NCI-H774 (cell line): ENCODE measurements around the gene PAX5.

Experiments
- DNase-seq: peaks from one replicate; lab custom pipeline; 2025; lab: John Stamatoyannopoulos, UW

Gene PAX5

GRCh38 chr9:36902080-36902716 lies 131.9 kb downstream of the PAX5 start:
- DNase-seq: no peak

DNA sequence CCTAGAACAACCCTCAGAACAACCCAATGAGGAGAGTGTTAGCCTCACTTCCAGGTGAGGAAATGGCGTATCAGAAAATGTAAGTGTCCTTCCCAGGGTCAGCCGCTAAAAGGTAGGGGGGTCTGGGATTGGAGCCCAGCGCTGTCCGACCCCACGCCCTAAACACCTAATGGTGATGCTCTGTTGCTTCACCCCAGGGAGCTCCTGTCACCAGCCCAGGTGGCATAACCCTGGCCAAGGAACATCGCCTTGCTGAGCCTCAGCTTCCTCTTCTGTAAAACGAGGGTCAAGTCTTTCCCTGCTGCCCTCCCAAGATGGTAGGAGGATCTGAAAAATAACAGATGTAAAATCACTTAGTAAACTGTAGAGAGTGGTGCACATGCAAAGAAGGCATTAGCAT lies 132.5 kb downstream of the PAX5 start:
- no peak for DNase-seq

DNA sequence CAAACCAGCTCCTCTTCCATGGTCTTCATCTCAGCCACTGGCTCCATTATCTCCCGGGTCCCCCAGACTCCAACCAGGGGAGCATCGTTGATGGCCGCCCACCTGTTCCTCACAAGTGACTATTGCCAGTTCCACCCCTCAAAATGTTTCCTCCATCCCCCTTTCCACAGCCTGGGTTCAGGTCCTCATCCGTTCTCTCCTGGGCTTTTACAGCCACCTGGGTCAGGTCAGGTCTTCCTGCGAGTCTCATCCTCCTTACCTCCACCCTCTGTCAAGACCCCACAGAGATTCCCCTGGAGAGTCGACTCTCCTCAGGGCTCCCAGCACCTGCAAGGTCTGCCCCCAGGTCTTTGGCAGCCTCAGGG lies 133.2 kb downstream of the PAX5 start:
- no peak for DNase-seq

- DNase-seq: no peak
These were observed 133.8 kb downstream of the PAX5 start for GRCh38 chr9:36900136-36900855.

- no peak for DNase-seq
These were observed 134.7 kb downstream of the PAX5 start for GRCh38 chr9:36899406-36899805.

- DNase-seq: no peak
These were observed 135.5 kb downstream of the PAX5 start for GRCh38 chr9:36898431-36899020.

- no peak for DNase-seq
These were observed 136.6 kb downstream of the PAX5 start for GRCh38 chr9:36897478-36897877.

GRCh38 chr9:36897019-36897418 lies 137.0 kb downstream of the PAX5 start:
- DNase-seq: no peak

DNA sequence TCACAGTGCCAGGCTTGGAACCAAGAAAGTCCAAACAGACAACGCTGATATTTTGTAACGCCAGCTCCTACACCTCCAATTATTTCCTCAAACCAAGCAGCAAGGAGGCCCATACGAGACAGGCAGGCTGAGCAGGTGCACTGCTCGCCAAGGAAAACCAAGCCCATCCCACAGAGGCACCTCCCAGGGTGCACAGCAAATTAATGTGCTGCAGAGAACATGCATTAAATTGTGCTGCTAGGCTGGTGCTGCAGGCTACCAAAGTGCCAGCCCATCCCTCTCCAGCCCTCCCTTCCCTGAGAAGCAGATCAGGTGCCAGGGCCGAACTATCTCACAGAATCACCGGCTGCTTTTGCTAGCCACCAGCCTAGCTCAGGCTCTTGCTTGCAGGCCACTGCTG lies 137.8 kb downstream of the PAX5 start:
- DNase-seq: no peak

- no peak for DNase-seq
These were observed 138.3 kb downstream of the PAX5 start for GRCh38 chr9:36895744-36896260.

DNA sequence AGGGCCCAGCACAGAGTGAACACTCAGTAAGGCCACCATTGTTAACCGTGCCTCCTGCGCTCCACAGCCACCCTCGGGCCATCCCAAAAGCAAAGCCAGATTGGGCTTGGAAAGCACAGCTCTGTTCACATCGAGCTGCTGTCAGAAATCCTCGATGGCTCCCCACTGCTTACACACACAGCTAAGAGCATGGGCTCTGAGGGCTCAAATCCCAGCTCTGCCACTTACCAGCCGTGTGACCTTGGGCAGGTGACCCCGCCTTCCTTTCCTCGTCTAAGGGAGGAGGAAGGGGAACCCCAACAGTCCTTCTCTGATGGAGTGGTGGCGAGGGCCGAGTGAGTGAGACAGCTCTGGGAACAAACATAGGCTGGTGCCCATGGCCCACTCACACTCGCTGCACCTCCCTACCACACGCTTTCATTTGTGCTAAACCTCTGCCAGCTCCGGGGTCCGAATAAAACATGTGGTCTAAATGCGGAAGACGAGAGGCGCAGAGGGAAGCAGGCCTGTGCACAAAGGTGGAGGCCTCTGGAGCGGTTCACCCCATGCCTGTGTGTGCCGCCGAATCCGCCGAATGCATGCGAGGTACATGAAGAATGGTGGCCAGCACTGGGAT lies 139.3 kb downstream of the PAX5 start:
- DNase-seq: no peak

GRCh38 chr9:36893911-36894310 lies 140.2 kb downstream of the PAX5 start:
- DNase-seq: no peak

- no peak for DNase-seq
These were observed 140.9 kb downstream of the PAX5 start for GRCh38 chr9:36893184-36893583.

- DNase-seq: no peak
These were observed 141.8 kb downstream of the PAX5 start for GRCh38 chr9:36892279-36892678.

DNA sequence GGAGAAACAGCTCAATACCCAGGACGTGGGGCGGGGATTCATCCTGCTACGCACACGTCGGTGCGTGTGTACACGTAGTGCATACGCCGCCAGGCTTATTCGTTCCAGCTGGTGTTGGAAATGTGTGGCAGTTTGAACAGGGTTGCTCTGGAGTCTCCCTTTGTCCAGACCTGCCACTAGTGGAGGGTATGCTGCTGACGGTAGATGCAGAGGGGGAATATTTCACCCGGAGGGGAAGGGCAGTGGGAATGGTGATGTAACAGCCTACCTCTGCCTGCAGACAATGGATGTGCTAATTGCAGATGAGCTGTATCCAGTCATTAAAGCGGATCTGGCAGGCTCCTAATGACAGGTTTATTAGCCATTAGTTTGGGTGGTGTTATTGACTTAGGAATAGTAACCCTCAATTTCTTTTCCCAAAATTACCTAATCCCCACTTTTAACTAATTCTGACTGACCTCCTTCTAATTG lies 142.7 kb downstream of the PAX5 start:
- DNase-seq: no peak

DNA sequence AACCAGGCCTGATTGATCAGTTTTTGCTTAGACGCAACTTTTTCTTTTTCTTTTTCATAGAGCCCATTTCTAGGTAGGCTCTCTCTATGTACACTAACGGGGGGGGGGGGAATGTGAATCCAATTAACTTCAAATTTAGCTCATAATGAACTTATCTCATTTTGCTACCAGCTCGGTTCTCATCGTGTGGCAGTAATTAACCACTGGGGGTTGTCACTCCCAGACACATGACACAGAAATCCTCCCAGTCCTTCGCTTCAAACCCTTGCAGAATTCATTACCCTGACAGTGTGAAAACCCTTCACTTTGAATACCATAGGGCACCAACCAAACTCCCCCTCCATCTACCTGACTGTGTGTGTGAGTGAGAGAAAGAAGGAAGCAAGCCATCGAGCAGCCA lies 144.2 kb downstream of the PAX5 start:
- DNase-seq: no peak

DNA sequence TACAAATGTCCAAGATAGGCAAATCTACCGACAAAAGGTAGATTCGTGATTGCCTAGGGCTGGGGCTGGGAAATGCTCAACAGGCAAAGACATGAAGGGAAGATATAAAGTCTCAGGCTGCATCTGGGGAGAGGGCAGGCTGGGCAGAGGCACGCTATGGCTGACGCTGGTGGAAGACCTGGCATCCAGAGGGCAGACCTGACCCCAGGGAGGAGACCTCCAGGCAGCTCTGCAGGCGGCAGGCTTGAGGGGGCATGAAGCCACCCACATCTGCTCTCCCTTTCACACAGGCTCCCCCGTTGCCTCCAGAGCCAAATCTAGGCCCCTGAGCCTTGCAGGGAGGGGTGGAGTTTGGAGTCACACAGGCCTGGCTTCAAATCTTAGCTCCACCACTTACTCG lies 145.5 kb downstream of the PAX5 start:
- DNase-seq: no peak

GRCh38 chr9:36884721-36885120 lies 149.3 kb downstream of the PAX5 start:
- DNase-seq: no peak

DNA sequence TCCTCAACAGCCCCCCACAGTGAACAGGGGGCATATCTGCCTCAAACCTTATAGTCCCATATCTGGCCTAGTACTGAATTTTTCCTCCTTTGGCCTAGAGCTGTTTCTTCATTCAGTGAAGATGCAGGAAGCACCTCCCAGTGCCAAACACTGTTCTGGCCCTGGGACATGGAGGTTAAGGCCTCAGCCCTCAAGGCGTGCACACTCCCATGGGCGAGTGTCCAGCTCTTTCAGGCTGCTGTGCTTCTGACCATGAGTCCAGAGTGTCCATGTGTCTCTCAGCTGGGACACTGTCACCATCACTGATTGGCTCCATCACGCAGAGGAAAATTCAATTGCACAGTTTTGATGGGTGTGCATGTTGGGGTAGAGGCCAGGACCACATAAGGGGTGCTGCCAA lies 151.5 kb downstream of the PAX5 start:
- DNase-seq: no peak

DNA sequence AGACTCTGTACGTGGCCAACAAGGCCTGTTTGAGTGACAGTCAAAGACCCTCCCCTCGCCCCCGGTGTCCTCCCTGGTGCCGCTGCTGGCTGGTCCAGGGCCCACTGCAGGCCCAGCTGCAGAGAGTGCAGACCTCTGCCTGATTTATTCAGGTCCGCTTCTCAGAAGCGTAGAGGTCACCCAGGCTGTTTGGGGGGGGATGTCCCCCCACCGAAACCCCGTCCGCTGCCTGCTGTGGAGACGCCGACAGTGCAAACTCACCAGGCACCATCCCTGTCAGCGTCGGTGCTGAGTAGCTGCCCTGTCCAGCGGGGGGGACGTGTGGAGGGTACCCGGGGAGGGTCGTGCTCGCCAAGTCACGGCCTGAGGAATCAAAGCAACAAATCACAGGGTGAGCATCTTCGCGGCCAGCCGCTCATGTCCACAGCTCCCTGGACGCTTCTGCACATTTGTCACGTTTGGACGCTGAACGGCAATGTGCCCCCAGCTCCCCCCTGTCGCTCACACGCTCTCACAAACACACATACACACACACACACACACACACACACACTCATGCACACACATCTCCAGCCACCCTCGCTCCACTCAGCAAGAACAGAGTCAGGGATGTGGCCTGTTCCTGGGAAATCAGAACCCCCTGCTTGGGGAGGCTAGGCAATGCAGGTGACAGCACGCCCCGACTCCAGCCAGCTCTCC lies 152.2 kb downstream of the PAX5 start:
- no peak for DNase-seq

DNA sequence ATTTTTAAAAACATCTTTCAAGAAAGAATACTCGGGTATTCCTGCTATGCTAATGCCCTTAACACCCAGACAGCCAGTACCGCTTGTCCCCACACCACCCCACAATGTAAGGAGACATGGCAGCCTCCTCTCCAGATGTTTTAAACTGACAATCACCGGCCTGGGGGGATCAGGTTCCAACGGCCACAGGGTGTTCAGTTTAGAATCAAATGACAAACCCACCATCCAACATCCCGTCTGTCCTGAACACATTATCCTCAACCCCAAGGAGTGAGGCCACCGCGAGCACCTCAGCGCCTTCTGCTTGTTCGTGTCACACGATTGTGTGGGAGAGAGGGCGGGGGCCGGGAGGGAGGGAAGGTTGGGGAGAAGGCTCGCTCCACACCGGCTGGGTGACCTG lies 152.8 kb downstream of the PAX5 start:
- no peak for DNase-seq

DNA sequence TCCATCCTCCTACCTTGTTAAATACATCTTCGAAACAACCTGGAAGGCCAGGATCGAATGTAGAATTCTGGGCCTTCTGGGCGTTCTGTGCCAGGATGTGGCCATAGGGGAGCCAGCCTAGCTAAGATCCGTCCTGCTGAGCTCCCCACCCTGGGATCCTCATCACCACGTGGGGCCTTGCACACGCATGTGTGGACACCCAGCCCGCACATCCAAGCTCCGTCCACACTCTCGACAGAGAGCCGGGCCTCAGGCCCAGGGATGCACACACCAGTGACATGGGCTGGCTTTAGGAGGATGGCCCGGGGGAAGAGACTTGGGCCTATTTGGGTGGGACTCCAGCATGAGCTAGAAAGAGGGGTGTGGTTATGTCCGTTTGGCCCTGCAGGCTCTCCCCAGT lies 154.0 kb downstream of the PAX5 start:
- no peak for DNase-seq
